ENCODE measurements around the gene KIF5C.

Gene KIF5C

DNA sequence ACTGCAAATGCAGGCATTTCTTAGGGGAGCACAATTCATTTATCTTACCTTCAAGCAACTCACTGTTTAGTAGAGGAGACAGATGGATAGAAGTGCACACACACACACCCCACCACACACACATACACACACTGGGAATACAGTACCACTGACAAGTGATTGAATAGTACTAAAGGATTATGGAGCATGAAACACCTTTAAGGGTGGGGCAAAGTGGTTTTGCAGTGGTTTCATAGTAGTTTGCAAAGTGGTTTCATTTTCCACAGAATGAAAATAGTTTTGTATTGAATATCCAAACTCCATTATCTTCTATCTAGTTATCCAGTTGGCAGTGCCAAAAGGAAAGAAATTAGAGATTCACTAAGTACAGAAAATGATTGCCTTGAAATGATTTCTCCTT lies 18.9 kb downstream of the KIF5C start:
- Histone ChIP-seq H3K9ac (ENCODE audit: low read length) (no peak overlapping the region), H3K36me3 (ENCODE audit: control insufficient read depth, insufficient read depth, low read length) (no peaks in the 10 kb centered on the region), H3K27me3 (ENCODE audit: control insufficient read depth, insufficient read depth, low read length) (no peaks in the 10 kb centered on the region), H3K4me1 (ENCODE audit: control insufficient read depth, insufficient read depth, low read length) (no peaks in the 10 kb centered on the region), H3K27ac (ENCODE audit: low read depth, low read length) (no peak overlapping the region), H3K4me3 (ENCODE audit: low read length) (no peak overlapping the region)

DNA sequence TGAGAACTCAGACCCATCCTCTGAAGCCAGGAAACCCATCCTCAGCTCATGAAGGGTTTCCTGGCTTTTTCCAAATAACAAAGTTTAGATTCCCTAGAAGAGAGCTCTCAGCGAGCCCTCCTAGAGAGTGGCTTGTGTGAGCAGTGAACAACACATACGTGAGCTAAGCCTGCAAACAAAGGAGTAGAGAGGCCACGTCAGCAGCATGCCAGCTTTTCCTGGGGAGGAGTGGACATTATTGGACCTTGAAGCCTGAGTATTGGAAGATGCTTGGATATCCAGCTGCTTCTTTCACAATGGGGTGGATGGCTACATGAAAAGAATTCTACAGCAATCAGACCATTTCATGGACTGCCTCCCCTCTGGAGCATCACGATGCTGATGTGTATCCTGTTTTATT lies 21.1 kb downstream of the KIF5C start:
- H3K27me3 ChIP-seq (ENCODE audit: control insufficient read depth, insufficient read depth, low read length) = no peaks in the 10 kb centered on the region
- H3K9ac ChIP-seq (ENCODE audit: low read length) = no peak overlapping the region
- no peak overlapping the region for H3K4me3 ChIP-seq (ENCODE audit: low read length)
- H3K27ac ChIP-seq (ENCODE audit: low read depth, low read length) = no peak overlapping the region
- no peaks in the 10 kb centered on the region for H3K36me3 ChIP-seq (ENCODE audit: control insufficient read depth, insufficient read depth, low read length)
- H3K4me1 ChIP-seq (ENCODE audit: control insufficient read depth, insufficient read depth, low read length) = no peaks in the 10 kb centered on the region

DNA sequence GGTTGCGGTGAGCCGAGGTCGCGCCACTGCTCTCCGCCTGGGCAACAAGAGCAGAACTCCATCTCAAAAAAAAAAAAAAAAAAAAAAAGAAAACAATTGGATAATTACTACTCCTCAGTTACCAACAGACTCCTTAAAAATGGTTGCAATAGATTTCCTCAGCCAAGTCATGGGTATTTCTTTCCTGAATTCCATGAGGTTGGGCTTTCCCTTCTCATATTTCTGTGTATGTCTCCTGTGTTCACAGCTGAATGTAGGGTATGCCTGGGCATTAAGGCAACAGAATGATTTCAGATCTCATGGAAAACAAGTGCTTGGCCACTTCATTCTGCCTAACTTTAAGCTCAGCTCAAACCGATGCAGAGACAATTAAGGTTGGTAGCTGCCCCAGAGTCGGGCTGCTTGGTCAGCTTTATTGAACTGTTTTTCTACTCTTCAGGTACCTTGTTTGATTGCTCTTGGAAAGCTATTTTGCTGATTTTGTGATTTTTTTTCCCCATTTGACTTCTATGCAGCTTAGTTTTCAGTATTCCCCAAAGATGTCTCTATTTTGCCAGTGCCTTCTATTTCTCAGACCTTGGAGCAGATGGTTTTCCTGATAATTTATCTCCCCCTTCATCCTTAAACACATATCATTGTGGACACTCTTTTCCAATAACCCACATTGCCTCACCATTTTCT lies 24.8 kb downstream of the KIF5C start:
- no peaks in the 10 kb centered on the region for H3K27me3 ChIP-seq (ENCODE audit: control insufficient read depth, insufficient read depth, low read length)
- no peak overlapping the region for H3K9ac ChIP-seq (ENCODE audit: low read length)
- no peak overlapping the region for H3K27ac ChIP-seq (ENCODE audit: low read depth, low read length)
- H3K36me3 ChIP-seq (ENCODE audit: control insufficient read depth, insufficient read depth, low read length) = no peaks in the 10 kb centered on the region
- H3K4me3 ChIP-seq (ENCODE audit: low read length) = no peak overlapping the region
- H3K4me1 ChIP-seq (ENCODE audit: control insufficient read depth, insufficient read depth, low read length) = no peaks in the 10 kb centered on the region

DNA sequence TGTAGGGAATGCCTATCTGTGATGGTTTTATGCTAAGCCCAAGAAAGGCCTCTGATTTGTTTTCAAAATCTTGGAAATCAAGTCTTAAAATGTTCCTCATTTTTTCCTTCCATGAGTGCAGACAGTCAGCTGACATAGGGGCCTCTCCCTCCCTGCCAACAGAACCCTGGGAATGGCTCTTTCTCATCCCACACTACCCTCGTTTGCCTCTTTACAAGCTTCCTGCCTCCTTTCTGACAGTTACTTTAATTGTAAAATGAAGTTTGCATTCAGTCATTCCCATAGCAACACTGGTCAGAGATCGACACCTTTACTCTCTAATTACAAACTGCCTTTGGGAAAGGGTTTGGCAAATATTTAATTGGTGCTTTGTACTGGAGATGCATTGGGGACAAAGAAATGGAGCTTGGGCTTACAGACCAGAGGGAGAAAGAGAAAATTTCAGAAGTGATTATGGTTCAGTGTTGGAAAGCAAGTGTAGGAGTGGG lies 25.4 kb downstream of the KIF5C start:
- Histone ChIP-seq H3K27ac (ENCODE audit: low read depth, low read length) (no peak overlapping the region), H3K4me3 (ENCODE audit: low read length) (no peak overlapping the region)

DNA sequence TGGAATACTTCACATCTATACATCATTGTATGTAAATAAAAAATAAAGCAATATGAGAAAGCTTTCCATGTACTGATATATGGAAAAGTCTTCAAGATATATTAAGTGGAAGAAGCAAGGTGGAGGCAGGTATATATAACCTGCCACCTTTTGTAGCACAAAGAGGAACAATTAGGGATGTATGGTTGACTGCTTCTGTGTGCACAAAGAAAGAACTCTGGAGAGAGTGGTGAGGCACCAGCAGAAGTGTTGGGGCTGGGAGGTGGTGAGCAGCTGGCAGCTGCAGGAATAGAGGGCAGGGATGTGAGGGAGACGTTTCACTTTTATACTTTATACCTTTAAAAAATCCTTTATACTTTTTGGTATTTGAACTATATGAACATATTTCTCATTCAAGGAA lies 26.1 kb downstream of the KIF5C start:
- H3K36me3 ChIP-seq (ENCODE audit: control insufficient read depth, insufficient read depth, low read length) = no peaks in the 10 kb centered on the region

More for the DNA sequence above, 25.4 kb downstream of the KIF5C start:
- H3K36me3 ChIP-seq (ENCODE audit: control insufficient read depth, insufficient read depth, low read length) = no peaks in the 10 kb centered on the region
- no peaks in the 10 kb centered on the region for H3K4me1 ChIP-seq (ENCODE audit: control insufficient read depth, insufficient read depth, low read length)
- H3K9ac ChIP-seq (ENCODE audit: low read length) = no peak overlapping the region
- H3K27me3 ChIP-seq (ENCODE audit: control insufficient read depth, insufficient read depth, low read length) = no peaks in the 10 kb centered on the region

DNA sequence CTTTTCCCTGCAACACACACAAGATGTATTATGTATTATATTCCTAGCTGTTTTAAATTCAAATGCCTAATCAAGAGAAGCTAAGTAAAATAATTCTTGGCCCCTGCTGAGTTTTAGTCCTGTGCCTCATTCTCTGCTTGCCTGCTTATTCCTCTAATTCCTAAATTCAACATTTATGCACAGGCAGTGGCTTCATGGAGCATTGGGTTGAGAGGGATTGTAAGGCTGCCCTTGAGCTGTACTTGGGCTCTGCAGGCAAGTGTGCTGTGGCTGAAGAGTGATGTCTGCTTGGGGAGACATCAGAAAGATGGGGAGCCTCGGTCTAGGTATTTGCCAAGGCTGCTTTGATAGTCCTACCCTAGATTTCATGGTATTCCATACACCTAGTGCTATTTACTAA lies 27.8 kb downstream of the KIF5C start:
- H3K4me3 ChIP-seq (ENCODE audit: low read length) = no peak overlapping the region
- no peaks in the 10 kb centered on the region for H3K36me3 ChIP-seq (ENCODE audit: control insufficient read depth, insufficient read depth, low read length)
- H3K4me1 ChIP-seq (ENCODE audit: control insufficient read depth, insufficient read depth, low read length) = no peaks in the 10 kb centered on the region
- H3K27ac ChIP-seq (ENCODE audit: low read depth, low read length) = no peak overlapping the region
- H3K9ac ChIP-seq (ENCODE audit: low read length) = no peak overlapping the region
- H3K27me3 ChIP-seq (ENCODE audit: control insufficient read depth, insufficient read depth, low read length) = no peaks in the 10 kb centered on the region

More for the DNA sequence above, 26.1 kb downstream of the KIF5C start:
- no peaks in the 10 kb centered on the region for H3K4me1 ChIP-seq (ENCODE audit: control insufficient read depth, insufficient read depth, low read length)
- H3K9ac ChIP-seq (ENCODE audit: low read length) = no peak overlapping the region
- H3K4me3 ChIP-seq (ENCODE audit: low read length) = no peak overlapping the region
- H3K27ac ChIP-seq (ENCODE audit: low read depth, low read length) = no peak overlapping the region
- H3K27me3 ChIP-seq (ENCODE audit: control insufficient read depth, insufficient read depth, low read length) = no peaks in the 10 kb centered on the region

DNA sequence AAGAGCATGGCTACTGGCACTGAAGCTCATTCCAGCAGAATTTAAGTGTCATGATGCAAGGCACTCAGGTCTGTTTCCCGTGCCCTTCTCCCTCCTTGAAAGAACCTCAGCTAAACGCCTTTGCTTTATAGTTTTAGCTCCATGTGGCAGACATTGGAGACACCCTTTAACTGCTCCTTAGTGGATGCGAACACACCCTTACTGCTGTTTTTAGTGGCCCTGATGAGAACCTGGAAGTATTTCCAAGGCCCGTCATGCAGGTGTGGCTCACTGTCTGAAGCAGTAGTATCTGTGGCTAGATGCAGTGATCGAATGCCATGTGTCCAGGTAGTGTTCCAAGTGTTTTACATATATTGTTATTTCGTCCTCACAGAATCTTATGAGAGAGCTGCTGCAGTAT lies 28.3 kb downstream of the KIF5C start:
- Histone ChIP-seq H3K4me3 (ENCODE audit: low read length) (no peak overlapping the region), H3K4me1 (ENCODE audit: control insufficient read depth, insufficient read depth, low read length) (no peaks in the 10 kb centered on the region), H3K27ac (ENCODE audit: low read depth, low read length) (no peak overlapping the region), H3K9ac (ENCODE audit: low read length) (no peak overlapping the region), H3K36me3 (ENCODE audit: control insufficient read depth, insufficient read depth, low read length) (no peaks in the 10 kb centered on the region), H3K27me3 (ENCODE audit: control insufficient read depth, insufficient read depth, low read length) (no peaks in the 10 kb centered on the region)

DNA sequence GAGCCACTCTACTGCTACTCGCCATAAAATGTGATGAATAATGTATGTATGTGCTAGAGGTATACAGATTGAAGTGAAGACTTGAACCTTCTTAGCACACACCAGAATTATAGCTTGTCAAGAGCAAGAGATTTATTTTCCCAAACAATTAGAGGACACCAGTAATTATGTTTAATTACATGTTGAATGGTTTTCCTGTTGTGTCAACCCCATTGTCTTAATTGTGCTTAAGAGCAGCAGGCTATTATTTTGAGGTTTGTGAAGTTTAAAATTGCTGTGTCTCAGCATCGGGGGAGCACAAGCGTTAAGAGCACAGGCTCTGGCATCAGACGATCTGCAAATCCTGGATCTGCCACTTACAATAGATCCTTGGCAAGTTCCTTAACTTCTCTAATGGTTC lies 29.0 kb downstream of the KIF5C start:
- no peaks in the 10 kb centered on the region for H3K36me3 ChIP-seq (ENCODE audit: control insufficient read depth, insufficient read depth, low read length)
- no peak overlapping the region for H3K27ac ChIP-seq (ENCODE audit: low read depth, low read length)
- no peaks in the 10 kb centered on the region for H3K4me1 ChIP-seq (ENCODE audit: control insufficient read depth, insufficient read depth, low read length)
- no peaks in the 10 kb centered on the region for H3K27me3 ChIP-seq (ENCODE audit: control insufficient read depth, insufficient read depth, low read length)
- H3K4me3 ChIP-seq (ENCODE audit: low read length) = no peak overlapping the region
- no peak overlapping the region for H3K9ac ChIP-seq (ENCODE audit: low read length)

DNA sequence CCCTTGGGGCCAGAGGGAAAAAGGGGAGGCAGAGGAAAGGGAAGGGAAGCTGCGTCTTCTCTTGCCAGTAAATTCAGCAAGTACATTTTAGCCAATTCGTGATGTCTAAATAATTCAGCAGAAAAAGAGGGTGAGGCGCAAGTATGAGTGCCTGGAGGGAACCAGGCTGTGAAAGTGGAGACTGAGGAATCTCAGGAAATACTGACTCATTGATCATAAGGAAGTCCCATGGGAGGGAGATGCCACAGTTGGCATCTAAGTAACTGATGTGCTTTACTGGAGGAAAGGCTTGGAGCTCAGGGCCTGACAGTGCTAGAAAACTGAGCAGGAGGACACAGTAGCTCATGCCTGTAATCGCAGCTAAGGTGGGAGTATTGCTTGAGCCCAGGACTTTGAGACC lies 31.1 kb downstream of the KIF5C start:
- no peaks in the 10 kb centered on the region for H3K4me1 ChIP-seq (ENCODE audit: control insufficient read depth, insufficient read depth, low read length)
- H3K27me3 ChIP-seq (ENCODE audit: control insufficient read depth, insufficient read depth, low read length) = no peaks in the 10 kb centered on the region
- no peaks in the 10 kb centered on the region for H3K36me3 ChIP-seq (ENCODE audit: control insufficient read depth, insufficient read depth, low read length)
- H3K27ac ChIP-seq (ENCODE audit: low read depth, low read length) = no peak overlapping the region
- no peak overlapping the region for H3K4me3 ChIP-seq (ENCODE audit: low read length)
- no peak overlapping the region for H3K9ac ChIP-seq (ENCODE audit: low read length)

DNA sequence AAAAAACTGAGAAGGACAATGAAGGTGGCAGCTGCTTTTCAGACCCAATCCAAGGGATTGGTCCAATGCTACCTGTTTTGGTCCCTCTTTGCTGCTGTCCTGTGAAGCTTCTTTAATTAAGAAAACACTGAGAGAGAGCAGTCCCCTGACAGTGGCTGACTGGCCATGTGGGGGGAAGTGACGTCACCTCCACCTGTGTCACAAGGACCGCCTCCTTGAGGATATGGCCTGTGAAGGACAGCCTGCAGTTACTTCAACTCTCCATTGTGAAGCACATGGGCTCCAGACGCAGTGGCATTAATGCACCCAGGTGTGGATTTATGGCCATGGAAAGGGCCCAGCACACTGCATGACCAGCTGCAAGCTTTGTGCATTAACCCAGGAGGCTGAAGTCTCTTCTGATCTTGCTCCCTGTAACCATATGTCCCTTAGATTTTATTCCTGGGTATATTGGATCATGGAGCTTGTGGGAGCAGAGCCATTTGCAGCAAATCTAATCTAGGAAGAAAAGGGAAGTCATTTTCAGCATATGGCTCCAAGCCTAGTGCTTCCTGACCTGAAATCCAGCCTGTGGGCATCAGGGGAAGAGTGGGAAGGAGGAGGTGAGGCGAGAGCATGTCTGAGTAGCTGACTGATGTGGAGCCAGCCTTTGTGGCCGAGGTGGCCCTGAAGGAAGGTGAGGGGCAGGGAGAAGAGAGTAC lies 32.2 kb downstream of the KIF5C start:
- H3K27me3 ChIP-seq (ENCODE audit: control insufficient read depth, insufficient read depth, low read length) = no peaks in the 10 kb centered on the region
- no peak overlapping the region for H3K4me3 ChIP-seq (ENCODE audit: low read length)
- H3K36me3 ChIP-seq (ENCODE audit: control insufficient read depth, insufficient read depth, low read length) = no peaks in the 10 kb centered on the region
- no peaks in the 10 kb centered on the region for H3K4me1 ChIP-seq (ENCODE audit: control insufficient read depth, insufficient read depth, low read length)
- H3K27ac ChIP-seq (ENCODE audit: low read depth, low read length) = no peak overlapping the region
- H3K9ac ChIP-seq (ENCODE audit: low read length) = no peak overlapping the region

DNA sequence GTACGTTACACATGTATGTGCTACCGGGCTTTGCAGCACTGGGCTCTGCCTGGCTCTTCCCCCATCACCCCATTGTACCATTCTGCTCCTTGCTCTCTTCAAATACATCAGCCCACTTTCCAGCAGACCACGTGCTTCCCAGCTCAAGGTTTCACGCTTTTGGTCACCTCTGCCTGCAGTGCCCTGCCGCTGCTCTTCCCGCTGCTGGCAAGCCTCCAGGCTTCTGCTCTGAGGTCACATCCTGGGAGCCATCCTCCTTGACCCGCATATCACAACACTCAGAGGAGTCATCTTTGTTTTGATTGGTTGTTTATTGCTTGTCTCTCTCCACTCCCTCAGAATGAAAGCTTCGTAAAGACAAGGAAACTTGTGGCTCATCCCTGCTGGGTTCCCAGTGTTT lies 34.1 kb downstream of the KIF5C start:
- H3K27ac ChIP-seq (ENCODE audit: low read depth, low read length) = no peak overlapping the region
- no peaks in the 10 kb centered on the region for H3K4me1 ChIP-seq (ENCODE audit: control insufficient read depth, insufficient read depth, low read length)
- no peak overlapping the region for H3K9ac ChIP-seq (ENCODE audit: low read length)
- no peak overlapping the region for H3K4me3 ChIP-seq (ENCODE audit: low read length)
- no peaks in the 10 kb centered on the region for H3K36me3 ChIP-seq (ENCODE audit: control insufficient read depth, insufficient read depth, low read length)
- H3K27me3 ChIP-seq (ENCODE audit: control insufficient read depth, insufficient read depth, low read length) = no peaks in the 10 kb centered on the region

DNA sequence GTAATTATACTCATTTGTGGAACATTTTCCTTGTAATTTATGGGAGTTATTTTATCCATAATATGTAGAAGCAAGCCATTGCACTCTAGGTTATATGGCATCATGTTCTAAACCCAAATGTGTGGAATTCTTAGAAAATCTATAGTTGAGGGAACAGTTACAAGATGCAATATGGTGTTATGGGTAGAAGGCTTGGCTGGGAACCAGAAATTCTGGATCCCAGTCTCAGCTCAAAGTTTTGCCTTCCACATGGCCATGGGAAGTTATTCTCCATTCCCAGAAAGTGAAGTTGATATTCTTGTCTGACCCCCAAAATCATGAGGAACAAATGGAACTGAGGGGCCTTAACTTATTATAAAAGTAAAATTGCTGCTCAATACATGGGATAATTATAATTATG lies 38.0 kb downstream of the KIF5C start:
- Histone ChIP-seq H3K4me1 (ENCODE audit: control insufficient read depth, insufficient read depth, low read length) (no peaks in the 10 kb centered on the region), H3K4me3 (ENCODE audit: low read length) (no peak overlapping the region), H3K9ac (ENCODE audit: low read length) (no peak overlapping the region), H3K27ac (ENCODE audit: low read depth, low read length) (no peak overlapping the region), H3K27me3 (ENCODE audit: control insufficient read depth, insufficient read depth, low read length) (no peaks in the 10 kb centered on the region), H3K36me3 (ENCODE audit: control insufficient read depth, insufficient read depth, low read length) (no peaks in the 10 kb centered on the region)

DNA sequence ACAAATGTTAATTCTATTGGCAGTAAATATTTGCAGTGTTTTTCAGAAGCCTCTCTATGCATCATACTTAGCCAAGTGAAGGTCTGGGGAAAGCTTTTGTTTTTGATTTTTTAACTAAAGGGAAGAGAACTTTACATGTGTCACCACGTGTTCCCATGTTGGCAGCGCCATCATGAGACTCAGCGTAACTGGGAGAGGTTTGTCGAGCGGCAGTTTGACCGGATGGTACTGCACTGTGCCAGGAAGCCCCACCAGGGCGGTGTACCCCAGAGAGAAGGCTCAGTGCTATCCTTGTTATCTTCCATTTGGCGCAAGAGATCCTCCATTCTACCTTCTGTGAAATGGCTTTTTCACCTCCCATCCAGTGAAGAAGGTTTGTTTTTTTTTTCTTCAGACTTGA lies 38.5 kb downstream of the KIF5C start:
- Histone ChIP-seq H3K9ac (ENCODE audit: low read length) (no peak overlapping the region), H3K27me3 (ENCODE audit: control insufficient read depth, insufficient read depth, low read length) (no peaks in the 10 kb centered on the region), H3K4me1 (ENCODE audit: control insufficient read depth, insufficient read depth, low read length) (no peaks in the 10 kb centered on the region), H3K4me3 (ENCODE audit: low read length) (no peak overlapping the region), H3K36me3 (ENCODE audit: control insufficient read depth, insufficient read depth, low read length) (no peaks in the 10 kb centered on the region), H3K27ac (ENCODE audit: low read depth, low read length) (no peak overlapping the region)
